HEK293 (cell line): Measurements from ENCODE around the gene NCAN.

Source experiments
- BCL11B ChIP-seq: fragments of 450-650 bp; formaldehyde crosslinking; IDR thresholded peaks from 2 replicates; pipeline ENCODE4 v1.5.1; 2016; ENCODE audit warnings: low read depth, missing biosample characterization, missing genetic modification characterization
- FEZF1 ChIP-seq: fragments of 450-650 bp; formaldehyde crosslinking; IDR thresholded peaks from 2 replicates; pipeline ENCODE4 v1.5.1; 2016; ENCODE audit warnings: missing biosample characterization, missing genetic modification characterization
- GLI4 ChIP-seq: fragments of 450-650 bp; formaldehyde crosslinking; IDR thresholded peaks from 2 replicates; pipeline ENCODE4 v1.5.1; 2016; ENCODE audit warnings: missing biosample characterization, missing genetic modification characterization
- HOXD13 ChIP-seq: sonication (generic); formaldehyde crosslinking; IDR thresholded peaks from 2 replicates; pipeline ENCODE4 v1.8.0; 2022; ENCODE audit warnings: missing genetic modification reagents, borderline replicate concordance
- KLF16 ChIP-seq: fragments of 450-650 bp; formaldehyde crosslinking; IDR thresholded peaks from 2 replicates; pipeline ENCODE4 v1.5.1; 2017; ENCODE audit warnings: missing biosample characterization, missing genetic modification characterization
- KLF8 ChIP-seq: fragments of 450-650 bp; formaldehyde crosslinking; IDR thresholded peaks from 2 replicates; pipeline ENCODE4 v1.5.1; 2016; ENCODE audit warnings: missing biosample characterization, missing genetic modification characterization
- KLF9 ChIP-seq: fragments of 450-650 bp; formaldehyde crosslinking; IDR thresholded peaks from 2 replicates; pipeline ENCODE4 v1.5.1; 2016; ENCODE audit warnings: missing biosample characterization, missing genetic modification characterization, low read depth
- REST ChIP-seq: fragments of 450-650 bp; formaldehyde crosslinking; IDR thresholded peaks from 2 replicates; pipeline ENCODE4 v1.5.1; 2016; ENCODE audit warnings: missing biosample characterization, missing genetic modification characterization
- SP3 ChIP-seq: fragments of 450-650 bp; formaldehyde crosslinking; IDR thresholded peaks from 2 replicates; pipeline ENCODE4 v1.5.1; 2016; ENCODE audit warnings: missing biosample characterization, missing genetic modification characterization
- YY2 ChIP-seq: fragments of 450-650 bp; formaldehyde crosslinking; IDR thresholded peaks from 2 replicates; pipeline ENCODE4 v1.5.1; 2016; ENCODE audit warnings: missing biosample characterization, missing genetic modification characterization
- ZBTB10 ChIP-seq: fragments of 450-650 bp; formaldehyde crosslinking; IDR thresholded peaks from 2 replicates; pipeline ENCODE4 v1.5.1; 2016; ENCODE audit warnings: missing biosample characterization, missing genetic modification characterization
- ZBTB21 ChIP-seq: fragments of 450-650 bp; formaldehyde crosslinking; IDR thresholded peaks from 2 replicates; pipeline ENCODE4 v1.5.1; 2017; ENCODE audit warnings: missing biosample characterization, missing genetic modification characterization
- ZFHX2 ChIP-seq: fragments of 450-650 bp; formaldehyde crosslinking; conservative IDR thresholded peaks from 2 replicates; pipeline ENCODE4 v1.5.1; 2016; ENCODE audit warnings: missing biosample characterization, missing genetic modification characterization
- ZNF112 ChIP-seq: fragments of 450-650 bp; formaldehyde crosslinking; IDR thresholded peaks from 2 replicates; pipeline ENCODE4 v1.5.0; 2017; ENCODE audit warnings: missing biosample characterization, missing genetic modification characterization
- ZNF146 ChIP-seq: fragments of 450-650 bp; formaldehyde crosslinking; IDR thresholded peaks from 2 replicates; pipeline ENCODE4 v1.5.1; 2016; ENCODE audit warnings: missing biosample characterization, missing genetic modification characterization
- ZNF169 ChIP-seq: fragments of 450-650 bp; formaldehyde crosslinking; IDR thresholded peaks from 2 replicates; pipeline ENCODE4 v1.5.1; 2016; ENCODE audit warnings: missing biosample characterization, missing genetic modification characterization
- ZNF175 ChIP-seq: fragments of 450-650 bp; formaldehyde crosslinking; IDR thresholded peaks from 2 replicates; pipeline ENCODE4 v1.5.1; 2016; ENCODE audit warnings: missing biosample characterization, missing genetic modification characterization
- ZNF350 ChIP-seq: fragments of 450-650 bp; formaldehyde crosslinking; IDR thresholded peaks from 2 replicates; pipeline ENCODE4 v1.5.0; 2017; ENCODE audit warnings: missing biosample characterization, mild to moderate bottlenecking, missing genetic modification characterization
- ZNF747 ChIP-seq: fragments of 450-650 bp; formaldehyde crosslinking; IDR thresholded peaks from 2 replicates; pipeline ENCODE4 v1.5.1; 2016; ENCODE audit warnings: missing biosample characterization, missing genetic modification characterization
- ZNF776 ChIP-seq: fragments of 450-650 bp; formaldehyde crosslinking; IDR thresholded peaks from 2 replicates; pipeline ENCODE4 v1.5.0; 2017; ENCODE audit warnings: missing biosample characterization, missing genetic modification characterization, borderline replicate concordance
- TF ChIP-seq, protein P1 (sequence below): fragments of 450-650 bp; formaldehyde crosslinking; IDR thresholded peaks from 2 replicates; pipeline ENCODE4 v1.5.1; 2016; ENCODE audit warnings: missing biosample characterization, missing genetic modification characterization
- TF ChIP-seq, protein P2 (sequence below): fragments of 450-650 bp; formaldehyde crosslinking; conservative IDR thresholded peaks from 2 replicates; pipeline ENCODE4 v1.5.1; 2016; ENCODE audit warnings: low read depth, missing biosample characterization, missing genetic modification characterization
- TF ChIP-seq, protein P3 (sequence below): IDR thresholded peaks from 2 replicates; pipeline ENCODE4 v1.6.1; 2011; ENCODE audit warnings: mild to moderate bottlenecking, low read depth, low read length, borderline replicate concordance
- TF ChIP-seq, protein P4 (sequence below): fragments of 450-650 bp; IDR thresholded peaks from 2 replicates; pipeline ENCODE4 v1.5.1; 2018; ENCODE audit warnings: missing biosample characterization, missing genetic modification characterization

The NCAN gene

GRCh38 chr19:19203012-19203856, 8.5 kb upstream of the NCAN start, which contains the start of gene NR2C2AP (continued):
- TF ChIP-seq ZBTB21 (no peak), ZNF146 (tag by site-specific recombination) (no peak), KLF9 (tag by site-specific recombination) (peak; percentile 62), REST (tag by site-specific recombination) (no peak), GLI4 (tag by site-specific recombination) (no peak), ZNF776 (tag by site-specific recombination) (no peak), ZNF350 (tag by site-specific recombination) (peak; percentile 92), KLF16 (peak; percentile 63; the same call in 1 of the 2 replicates), BCL11B (no peak), KLF8 (tag by site-specific recombination) (no peak), FEZF1 (tag by site-specific recombination) (no peak), ZBTB10 (tag by site-specific recombination) (no peak), ZNF169 (tag by site-specific recombination) (no peak), SP3 (tag by site-specific recombination) (peak; percentile 65), ZNF175 (tag by site-specific recombination) (no peak), HOXD13 (no peak), YY2 (tag by site-specific recombination) (no peak), ZNF112 (tag by site-specific recombination) (no peak), ZNF747 (tag by site-specific recombination) (no peak), ZFHX2 (peak; percentile 39; the same call in 1 of the 2 replicates)
- TF ChIP-seq, protein P1, sequence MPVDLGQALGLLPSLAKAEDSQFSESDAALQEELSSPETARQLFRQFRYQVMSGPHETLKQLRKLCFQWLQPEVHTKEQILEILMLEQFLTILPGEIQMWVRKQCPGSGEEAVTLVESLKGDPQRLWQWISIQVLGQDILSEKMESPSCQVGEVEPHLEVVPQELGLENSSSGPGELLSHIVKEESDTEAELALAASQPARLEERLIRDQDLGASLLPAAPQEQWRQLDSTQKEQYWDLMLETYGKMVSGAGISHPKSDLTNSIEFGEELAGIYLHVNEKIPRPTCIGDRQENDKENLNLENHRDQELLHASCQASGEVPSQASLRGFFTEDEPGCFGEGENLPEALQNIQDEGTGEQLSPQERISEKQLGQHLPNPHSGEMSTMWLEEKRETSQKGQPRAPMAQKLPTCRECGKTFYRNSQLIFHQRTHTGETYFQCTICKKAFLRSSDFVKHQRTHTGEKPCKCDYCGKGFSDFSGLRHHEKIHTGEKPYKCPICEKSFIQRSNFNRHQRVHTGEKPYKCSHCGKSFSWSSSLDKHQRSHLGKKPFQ (tag by site-specific recombination), result no peak
- TF ChIP-seq, protein P2, sequence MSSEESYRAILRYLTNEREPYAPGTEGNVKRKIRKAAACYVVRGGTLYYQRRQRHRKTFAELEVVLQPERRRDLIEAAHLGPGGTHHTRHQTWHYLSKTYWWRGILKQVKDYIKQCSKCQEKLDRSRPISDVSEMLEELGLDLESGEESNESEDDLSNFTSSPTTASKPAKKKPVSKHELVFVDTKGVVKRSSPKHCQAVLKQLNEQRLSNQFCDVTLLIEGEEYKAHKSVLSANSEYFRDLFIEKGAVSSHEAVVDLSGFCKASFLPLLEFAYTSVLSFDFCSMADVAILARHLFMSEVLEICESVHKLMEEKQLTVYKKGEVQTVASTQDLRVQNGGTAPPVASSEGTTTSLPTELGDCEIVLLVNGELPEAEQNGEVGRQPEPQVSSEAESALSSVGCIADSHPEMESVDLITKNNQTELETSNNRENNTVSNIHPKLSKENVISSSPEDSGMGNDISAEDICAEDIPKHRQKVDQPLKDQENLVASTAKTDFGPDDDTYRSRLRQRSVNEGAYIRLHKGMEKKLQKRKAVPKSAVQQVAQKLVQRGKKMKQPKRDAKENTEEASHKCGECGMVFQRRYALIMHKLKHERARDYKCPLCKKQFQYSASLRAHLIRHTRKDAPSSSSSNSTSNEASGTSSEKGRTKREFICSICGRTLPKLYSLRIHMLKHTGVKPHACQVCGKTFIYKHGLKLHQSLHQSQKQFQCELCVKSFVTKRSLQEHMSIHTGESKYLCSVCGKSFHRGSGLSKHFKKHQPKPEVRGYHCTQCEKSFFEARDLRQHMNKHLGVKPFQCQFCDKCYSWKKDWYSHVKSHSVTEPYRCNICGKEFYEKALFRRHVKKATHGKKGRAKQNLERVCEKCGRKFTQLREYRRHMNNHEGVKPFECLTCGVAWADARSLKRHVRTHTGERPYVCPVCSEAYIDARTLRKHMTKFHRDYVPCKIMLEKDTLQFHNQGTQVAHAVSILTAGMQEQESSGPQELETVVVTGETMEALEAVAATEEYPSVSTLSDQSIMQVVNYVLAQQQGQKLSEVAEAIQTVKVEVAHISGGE (tag by site-specific recombination), result no peak; the same call in 1 of the 2 replicates
- TF ChIP-seq, protein P3, sequence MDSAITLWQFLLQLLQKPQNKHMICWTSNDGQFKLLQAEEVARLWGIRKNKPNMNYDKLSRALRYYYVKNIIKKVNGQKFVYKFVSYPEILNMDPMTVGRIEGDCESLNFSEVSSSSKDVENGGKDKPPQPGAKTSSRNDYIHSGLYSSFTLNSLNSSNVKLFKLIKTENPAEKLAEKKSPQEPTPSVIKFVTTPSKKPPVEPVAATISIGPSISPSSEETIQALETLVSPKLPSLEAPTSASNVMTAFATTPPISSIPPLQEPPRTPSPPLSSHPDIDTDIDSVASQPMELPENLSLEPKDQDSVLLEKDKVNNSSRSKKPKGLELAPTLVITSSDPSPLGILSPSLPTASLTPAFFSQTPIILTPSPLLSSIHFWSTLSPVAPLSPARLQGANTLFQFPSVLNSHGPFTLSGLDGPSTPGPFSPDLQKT, result no peak
- TF ChIP-seq, protein P4, sequence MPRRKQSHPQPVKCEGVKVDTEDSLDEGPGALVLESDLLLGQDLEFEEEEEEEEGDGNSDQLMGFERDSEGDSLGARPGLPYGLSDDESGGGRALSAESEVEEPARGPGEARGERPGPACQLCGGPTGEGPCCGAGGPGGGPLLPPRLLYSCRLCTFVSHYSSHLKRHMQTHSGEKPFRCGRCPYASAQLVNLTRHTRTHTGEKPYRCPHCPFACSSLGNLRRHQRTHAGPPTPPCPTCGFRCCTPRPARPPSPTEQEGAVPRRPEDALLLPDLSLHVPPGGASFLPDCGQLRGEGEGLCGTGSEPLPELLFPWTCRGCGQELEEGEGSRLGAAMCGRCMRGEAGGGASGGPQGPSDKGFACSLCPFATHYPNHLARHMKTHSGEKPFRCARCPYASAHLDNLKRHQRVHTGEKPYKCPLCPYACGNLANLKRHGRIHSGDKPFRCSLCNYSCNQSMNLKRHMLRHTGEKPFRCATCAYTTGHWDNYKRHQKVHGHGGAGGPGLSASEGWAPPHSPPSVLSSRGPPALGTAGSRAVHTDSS, result no peak
